C4-2B (cell line): ENCODE results near the gene ERCC2.
"Not testable (repeated sequence)": the region's sequence is repeated elsewhere in the genome, so short reads cannot be mapped to it uniquely, and the experiment has no call there.

Experiments
- H3K27ac ChIP-seq: fragments of 450-650 bp; 2 replicates; pipeline ENCODE4 v1.5.1; 2017
- CTCF ChIP-seq: fragments of 450-650 bp; conservative IDR thresholded peaks from 2 replicates; pipeline ENCODE4 v1.5.1; 2017; ENCODE audit warnings: mild to moderate bottlenecking
- ZFX ChIP-seq: fragments of 450-650 bp; IDR thresholded peaks from 2 replicates; pipeline ENCODE4 v1.6.1; 2017

ERCC2 gene

GRCh38 chr19:45340232-45340898 lies 30.0 kb downstream of the ERCC2 start, which contains the start of gene KLC3:
TSS of gene KLC3 (plus strand) at chr19:45340750. CDS start at chr19:45345542, 4,792 bp downstream.
- H3K27ac ChIP-seq = no peak within 1 kb of the TSS; the same call in 1 of the 2 replicates

GRCh38 chr19:45339629-45340028 lies 30.7 kb downstream of the ERCC2 start:
- TF ChIP-seq ZFX = no peak
- TF ChIP-seq CTCF = no peak
- no peak overlapping the region for H3K27ac ChIP-seq

More at GRCh38 chr19:45340232-45340898, 30.0 kb downstream of the ERCC2 start, which contains the start of gene KLC3:
- TF ChIP-seq CTCF (no peak), ZFX (no peak)

DNA sequence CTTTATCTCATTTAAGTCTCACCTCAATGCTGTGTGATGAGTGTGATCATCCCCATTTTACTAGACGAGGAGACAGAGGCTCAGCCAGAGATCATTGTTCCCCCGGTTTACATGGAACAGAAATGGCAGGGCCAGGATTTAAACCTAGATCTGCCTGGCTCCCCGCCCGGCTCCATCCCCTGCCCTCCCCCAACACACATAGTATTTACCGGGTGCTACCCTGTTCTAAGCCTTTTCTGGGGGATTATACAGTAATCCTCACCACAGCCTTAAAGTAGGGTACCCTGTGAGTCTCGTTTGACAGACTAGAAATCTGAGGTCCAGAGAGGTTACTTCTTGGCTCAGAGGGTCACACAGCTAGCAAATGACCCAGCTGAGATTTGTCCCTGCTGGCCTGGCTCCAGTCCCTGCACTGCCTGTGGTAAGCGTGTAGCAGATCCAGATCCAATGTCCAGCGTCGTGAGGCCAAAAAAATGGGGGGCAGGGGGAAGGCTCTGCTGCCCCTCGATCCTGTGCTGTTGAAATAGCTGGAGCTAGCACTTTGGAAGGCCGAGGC lies 33.6 kb downstream of the ERCC2 start:
- no peak for TF ChIP-seq CTCF
- no peak for TF ChIP-seq ZFX
- H3K27ac ChIP-seq = no peak overlapping the region

GRCh38 chr19:45334881-45335280 lies 35.5 kb downstream of the ERCC2 start:
- H3K27ac ChIP-seq = not testable (repeated sequence)

DNA sequence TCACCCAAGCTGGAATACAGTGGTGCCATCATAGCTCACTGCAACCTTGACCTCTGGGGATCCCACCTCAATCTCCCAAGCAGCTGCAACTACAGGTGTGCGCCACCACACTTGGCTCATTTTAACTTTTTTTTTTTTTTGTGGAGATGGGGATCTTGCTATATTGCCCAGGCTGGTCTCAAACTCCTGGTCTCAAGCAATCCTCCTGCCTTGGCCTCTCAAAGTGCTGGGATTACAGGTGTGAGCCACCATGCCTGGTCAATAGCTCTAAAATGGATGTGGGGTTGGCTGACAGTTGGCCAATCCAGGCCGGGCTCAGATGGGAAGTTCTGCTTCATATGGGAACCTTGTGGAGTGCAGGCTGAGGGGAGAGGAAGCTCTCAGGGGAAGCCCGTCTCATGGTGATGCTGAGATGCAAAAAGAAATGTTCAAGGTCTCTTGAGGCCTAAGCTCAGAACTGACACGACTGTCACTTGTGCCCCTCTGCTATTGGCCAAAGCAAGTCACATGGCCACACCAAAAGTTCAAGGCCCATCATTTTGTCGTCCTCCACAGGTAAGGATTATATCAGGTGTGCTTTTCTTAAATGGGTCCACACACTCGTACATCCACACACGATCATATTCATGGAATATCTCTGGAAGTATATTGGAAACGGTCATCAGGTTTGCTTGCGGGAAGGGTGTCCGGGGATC lies 36.6 kb downstream of the ERCC2 start:
- TF ChIP-seq ZFX (no peak), CTCF (no peak)

GRCh38 chr19:45331411-45331810 lies 39.0 kb downstream of the ERCC2 start:
- no peak overlapping the region for H3K27ac ChIP-seq
- TF ChIP-seq ZFX = no peak
- TF ChIP-seq CTCF = no peak

More for the DNA sequence above, 36.6 kb downstream of the ERCC2 start:
- H3K27ac ChIP-seq = no peak overlapping the region

DNA sequence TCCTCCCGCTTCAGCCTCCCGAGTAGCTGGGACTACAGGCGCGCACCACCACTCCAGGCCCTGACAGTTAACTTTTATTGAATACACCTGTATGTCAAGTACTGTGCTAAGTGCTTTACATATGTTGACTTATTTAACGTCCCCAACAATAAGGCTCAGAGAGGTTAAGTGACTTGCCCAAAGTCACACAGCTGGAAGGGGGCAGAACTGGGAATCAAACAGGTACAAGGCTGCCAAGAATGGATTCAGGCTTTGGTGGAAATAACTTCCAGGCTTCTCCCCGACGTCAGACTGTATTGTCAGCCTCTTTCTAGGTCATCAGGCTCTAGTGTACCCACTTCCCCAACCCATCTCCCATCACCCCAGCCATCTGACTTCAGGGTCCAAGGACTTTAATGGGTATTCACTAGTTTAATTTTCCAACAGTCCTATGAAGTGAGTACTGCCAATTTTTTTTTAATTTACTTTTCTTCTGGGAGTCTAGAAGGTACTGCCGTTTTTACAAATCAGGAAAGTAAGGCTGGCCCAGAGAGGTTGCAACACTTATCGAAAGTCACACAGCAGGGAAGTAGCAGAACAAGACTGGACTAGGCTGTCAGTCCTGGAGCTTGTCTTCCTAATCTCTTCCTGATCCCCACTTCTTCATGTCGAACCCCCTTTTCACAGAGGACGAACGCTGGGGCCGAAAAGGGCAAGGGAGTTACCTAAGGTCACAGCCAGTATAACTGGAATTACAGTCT lies 42.8 kb downstream of the ERCC2 start:
- TF ChIP-seq ZFX (no peak), CTCF (no peak)
- H3K27ac ChIP-seq = no peak overlapping the region
